HG02759 (cell line): ENCODE data around the gene LEMD2.

Source experiments
- ATAC-seq: cut with Tn5 transposase; IDR thresholded peaks from one replicate; pipeline ENCODE4 v1.9.1; 2021; ENCODE audit warnings: mild to moderate bottlenecking, moderate library complexity; ENCODE audit not compliant: unreplicated experiment

Gene LEMD2

GRCh38 chr6:33742837-33743236, 46.1 kb downstream of the LEMD2 start:
- no peak for ATAC-seq

- no peak for ATAC-seq
Observed at GRCh38 chr6:33742092-33742491, 46.8 kb downstream of the LEMD2 start.

- ATAC-seq = no peak
Observed at GRCh38 chr6:33740794-33741193, 48.1 kb downstream of the LEMD2 start.

GRCh38 chr6:33740204-33740608, 48.7 kb downstream of the LEMD2 start:
- ATAC-seq = no peak

GRCh38 chr6:33739571-33739970, 49.4 kb downstream of the LEMD2 start:
- ATAC-seq = no peak

GRCh38 chr6:33738879-33739278, 50.1 kb downstream of the LEMD2 start:
- ATAC-seq = no peak

GRCh38 chr6:33738153-33738552, 50.8 kb downstream of the LEMD2 start:
- ATAC-seq = no peak

GRCh38 chr6:33737267-33738026, 51.5 kb downstream of the LEMD2 start:
- ATAC-seq = no peak

GRCh38 chr6:33735216-33735615, 53.7 kb downstream of the LEMD2 start:
- ATAC-seq = no peak

GRCh38 chr6:33733709-33734007, 55.3 kb downstream of the LEMD2 start:
- no peak for ATAC-seq

GRCh38 chr6:33732817-33733708, 55.9 kb downstream of the LEMD2 start:
- ATAC-seq = no peak

GRCh38 chr6:33732385-33732784, 56.5 kb downstream of the LEMD2 start:
- no peak for ATAC-seq

GRCh38 chr6:33731751-33732282, 57.1 kb downstream of the LEMD2 start:
- ATAC-seq = no peak

- ATAC-seq = no peak
Observed at GRCh38 chr6:33731035-33731434, 57.9 kb downstream of the LEMD2 start.

GRCh38 chr6:33730611-33731010, 58.3 kb downstream of the LEMD2 start:
- no peak for ATAC-seq

GRCh38 chr6:33729059-33729458, 59.9 kb downstream of the LEMD2 start:
- ATAC-seq = no peak

GRCh38 chr6:33728438-33728837, 60.5 kb downstream of the LEMD2 start:
- no peak for ATAC-seq

GRCh38 chr6:33727932-33728331, 61.0 kb downstream of the LEMD2 start:
- no peak for ATAC-seq

- ATAC-seq = no peak
Observed at GRCh38 chr6:33727126-33727525, 61.8 kb downstream of the LEMD2 start.

- ATAC-seq = no peak
Observed at GRCh38 chr6:33726696-33727095, 62.2 kb downstream of the LEMD2 start.

GRCh38 chr6:33725891-33726673, 62.8 kb downstream of the LEMD2 start:
- no peak for ATAC-seq
